Vagina (tissue), 2 donors: ENCODE measurements around the gene SLC16A12. TPM values are rescaled to one million over a fixed set of nuclear protein-coding genes. Genes with fewer than 3 reads are reported as not detected.

ENCODE experiments used
- DNase-seq, 2 donors: peaks; one replicate each; pipeline ENCODE4 v3.0.0-alpha.2; 2017; ENCODE audit errors: extremely low spot score in 2 of 2
- H3K27ac ChIP-seq: fragments of 200-600 bp; sonication (generic); one replicate; pipeline ENCODE4 v1.5.1; 2019
- H3K27me3 ChIP-seq: fragments of 200-600 bp; sonication (generic); one replicate; pipeline ENCODE4 v1.5.1; 2019
- H3K36me3 ChIP-seq, 2 donors: fragments of 200-600 bp; sonication (generic); one replicate each; pipeline ENCODE4 v1.5.1; 2017 to 2019
- H3K4me1 ChIP-seq: fragments of 200-600 bp; sonication (generic); one replicate; pipeline ENCODE4 v1.5.1; 2019
- H3K4me3 ChIP-seq, 2 donors: fragments of 200-600 bp; sonication (generic); 1 replicate in 1 of 2; 2 replicates in 1 of 2; pipeline ENCODE4 v1.5.1; 2016 to 2019
- H3K9me3 ChIP-seq: fragments of 200-600 bp; sonication (generic); one replicate; pipeline ENCODE4 v1.5.1; 2019
- CTCF ChIP-seq, 3 experiments: fragments of 450-650 bp in 2 of 3; fragments of 200-600 bp in 1 of 3; sonication (generic) in 1 of 3; IDR thresholded peaks; one replicate each; pipeline ENCODE4 v1.5.1; 2017 to 2019; ENCODE audit warnings: antibody characterized with exemption in 3 of 3, mild to moderate bottlenecking in 2 of 3, moderate library complexity in 2 of 3
- POLR2A ChIP-seq, 2 donors: fragments of 450-650 bp; IDR thresholded peaks; one replicate each; pipeline ENCODE4 v1.6.1; 2017; ENCODE audit warnings: antibody characterized with exemption in 2 of 2, mild to moderate bottlenecking in 2 of 2, moderate library complexity in 2 of 2
- POLR2AphosphoS5 ChIP-seq, 2 donors: sonication (generic); formaldehyde crosslinking; IDR thresholded peaks; one replicate each; pipeline ENCODE4 v1.9.0; 2017; ENCODE audit warnings: antibody characterized with exemption in 2 of 2, mild to moderate bottlenecking in 2 of 2, low read depth in 1 of 2; ENCODE audit not compliant: insufficient read depth in 1 of 2
- intact Hi-C: fragments of 100-400 bp; cut with DNase I; formaldehyde crosslinking; loops from one replicate; pipeline ENCODE4 v1.15.1; 2023
- total RNA-seq: library from RNA; depleted of rRNA; stranded (reverse); fragments of >200 nt; gene quantifications from one replicate; pipeline ENCODE4 v1.2.3, GENCODE V29; 2016

The SLC16A12 gene
- total RNA-seq, 1 donor from 2014 or later, result 3.7 TPM

- H3K36me3 ChIP-seq, result no peaks in the 10 kb centered on the region
- no peak overlapping the region for H3K4me3 ChIP-seq
- no peak for DNase-seq
- TF ChIP-seq POLR2AphosphoS5 (IDR thresholded peaks at IDR 0.05; ENCODE audit: insufficient read depth in 1 of 2, low read depth in 1 of 2) (no peak), CTCF (IDR thresholded peaks at IDR 0.05) (no peak), POLR2A (IDR thresholded peaks at IDR 0.05) (no peak)
- no peak overlapping the region for H3K27ac ChIP-seq
- H3K9me3 ChIP-seq, result no peaks in the 10 kb centered on the region
- no peaks in the 10 kb centered on the region for H3K27me3 ChIP-seq
- H3K4me1 ChIP-seq, result no peaks in the 10 kb centered on the region
- intact Hi-C loops, result no loop called here
These were observed 39.6 kb upstream of the SLC16A12 start for GRCh38 chr10:89575031-89575430.

GRCh38 chr10:89574368-89574767 lies 39.0 kb upstream of the SLC16A12 start:
- intact Hi-C loops, result no loop called here
- no peaks in the 10 kb centered on the region for H3K4me1 ChIP-seq

GRCh38 chr10:89567576-89568245 lies 32.3 kb upstream of the SLC16A12 start:
- no peak for TF ChIP-seq CTCF (IDR thresholded peaks at IDR 0.05)
- no peak for TF ChIP-seq POLR2AphosphoS5 (IDR thresholded peaks at IDR 0.05; ENCODE audit: insufficient read depth in 1 of 2, low read depth in 1 of 2)
- no peak for TF ChIP-seq POLR2A (IDR thresholded peaks at IDR 0.05)

More at GRCh38 chr10:89574368-89574767, 39.0 kb upstream of the SLC16A12 start:
- no peak overlapping the region for H3K4me3 ChIP-seq
- H3K27ac ChIP-seq, result no peak overlapping the region
- no peaks in the 10 kb centered on the region for H3K36me3 ChIP-seq
- no peak for DNase-seq
- H3K9me3 ChIP-seq, result no peaks in the 10 kb centered on the region
- no peaks in the 10 kb centered on the region for H3K27me3 ChIP-seq
- no peak for TF ChIP-seq POLR2A (IDR thresholded peaks at IDR 0.05)
- no peak for TF ChIP-seq CTCF (IDR thresholded peaks at IDR 0.05)
- no peak for TF ChIP-seq POLR2AphosphoS5 (IDR thresholded peaks at IDR 0.05; ENCODE audit: insufficient read depth in 1 of 2, low read depth in 1 of 2)

DNA sequence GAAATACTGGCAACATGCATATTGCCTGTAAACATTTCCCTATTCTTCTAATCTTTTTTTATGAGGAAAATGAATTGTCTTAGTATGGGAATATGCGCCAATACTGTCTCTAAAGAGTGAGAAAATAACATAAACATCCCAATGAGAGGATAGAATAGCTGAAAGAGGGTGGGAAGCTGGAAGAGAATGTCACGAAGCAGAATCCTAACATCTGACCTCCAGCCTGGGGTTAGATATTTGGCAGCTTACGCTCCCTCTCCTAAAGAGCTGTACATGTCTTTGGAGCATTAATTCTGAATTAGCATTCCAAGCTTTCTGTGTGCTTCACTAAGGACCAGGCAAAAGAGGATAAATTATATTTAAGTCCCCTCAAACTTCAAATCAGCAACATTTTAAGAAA lies 31.6 kb upstream of the SLC16A12 start:
- no peaks in the 10 kb centered on the region for H3K4me1 ChIP-seq
- no peak overlapping the region for H3K27ac ChIP-seq
- no peak overlapping the region for H3K4me3 ChIP-seq
- no peak for DNase-seq
- TF ChIP-seq POLR2A (IDR thresholded peaks at IDR 0.05) (no peak), CTCF (IDR thresholded peaks at IDR 0.05) (no peak), POLR2AphosphoS5 (IDR thresholded peaks at IDR 0.05; ENCODE audit: insufficient read depth in 1 of 2, low read depth in 1 of 2) (no peak)
- H3K36me3 ChIP-seq, result no peaks in the 10 kb centered on the region
- intact Hi-C loops, result no loop called here
- no peaks in the 10 kb centered on the region for H3K9me3 ChIP-seq
- H3K27me3 ChIP-seq, result no peaks in the 10 kb centered on the region

More at GRCh38 chr10:89567576-89568245, 32.3 kb upstream of the SLC16A12 start:
- Histone ChIP-seq H3K27ac (no peak overlapping the region), H3K4me1 (no peaks in the 10 kb centered on the region), H3K9me3 (no peaks in the 10 kb centered on the region), H3K36me3 (no peaks in the 10 kb centered on the region), H3K4me3 (no peak overlapping the region), H3K27me3 (no peaks in the 10 kb centered on the region)
- no peak for DNase-seq
- intact Hi-C loops, result no loop called here
